Heart left ventricle (tissue), 16 donors: ENCODE data around the gene S1PR2. TPM values are rescaled to one million over a fixed set of nuclear protein-coding genes. Genes with fewer than 3 reads are reported as not detected.
"Not testable (repeated sequence)": the region's sequence is repeated elsewhere in the genome, so short reads cannot be mapped to it uniquely, and the experiment has no call there.

Experiments
- ATAC-seq, 4 donors: fragments of 200-7000 bp; cut with Tn5 transposase; one replicate each; pipeline ENCODE4 v1.9.1; 2020 to 2022; ENCODE audit warnings: moderate library complexity in 4 of 4, mild to moderate bottlenecking in 3 of 4, moderate number of reproducible peaks in 1 of 4
- DNase-seq, 5 donors: peaks; one replicate each; pipeline ENCODE4 v3.0.0-alpha.2; 2020
- H3K27ac ChIP-seq, 12 donors: fragments of 200-600 bp; sonication (generic) in 4 of 12; one replicate each; pipeline versions ENCODE4 v1.5.0 to v1.8.0; 2016 to 2022; ENCODE audit warnings: mild to moderate bottlenecking in 2 of 12
- H3K27me3 ChIP-seq, 9 donors: fragments of 200-600 bp; sonication (generic) in 2 of 9; one replicate each; pipeline versions ENCODE4 v1.5.1 to v1.8.0; 2016 to 2022; ENCODE audit warnings: mild to moderate bottlenecking in 3 of 9
- H3K36me3 ChIP-seq, 9 donors: fragments of 200-600 bp; sonication (generic) in 2 of 9; one replicate each; pipeline versions ENCODE4 v1.5.0 to v1.8.0; 2018 to 2022; ENCODE audit warnings: mild to moderate bottlenecking in 2 of 9
- H3K4me1 ChIP-seq, 12 donors: fragments of 200-600 bp; sonication (generic) in 4 of 12; one replicate each; pipeline versions ENCODE4 v1.5.0 to v1.8.0; 2016 to 2022; ENCODE audit warnings: mild to moderate bottlenecking in 3 of 12
- H3K4me3 ChIP-seq, 12 donors: fragments of 200-600 bp; sonication (generic) in 4 of 12; one replicate each; pipeline versions ENCODE4 v1.5.0 to v1.8.0; 2017 to 2022; ENCODE audit warnings: mild to moderate bottlenecking in 9 of 12, moderate library complexity in 4 of 12
- H3K9me3 ChIP-seq, 12 donors: fragments of 200-600 bp; sonication (generic) in 4 of 12; one replicate each; pipeline versions ENCODE4 v1.5.0 to v1.8.0; 2016 to 2022; ENCODE audit warnings: mild to moderate bottlenecking in 1 of 12
- CTCF ChIP-seq, 12 donors: fragments of 200-600 bp; sonication (generic) in 4 of 12; IDR thresholded peaks; one replicate each; pipeline versions ENCODE4 v1.5.0 to v1.8.0; 2018 to 2022; ENCODE audit warnings: antibody characterized with exemption in 12 of 12, mild to moderate bottlenecking in 5 of 12
- POLR2A ChIP-seq, 2 donors: fragments of 450-650 bp; IDR thresholded peaks; one replicate each; pipeline ENCODE4 v1.6.1; 2017; ENCODE audit warnings: antibody characterized with exemption in 2 of 2, mild to moderate bottlenecking in 2 of 2, moderate library complexity in 2 of 2
- WGBS, 4 donors: extraction: QIAGEN DNeasy Blood & Tissue Kit in 2 of 4; methylation state at CpG; one replicate each; pipeline versions ENCODE4 v1.1.5 to v1.1.7; 2013 to 2018; 5-methylcytosine and 5-hydroxymethylcytosine counted together
- intact Hi-C, 10 donors: fragments of 100-400 bp; cut with DNase I; formaldehyde crosslinking; loops; one replicate each; pipeline versions ENCODE4 v1.11.1 to v1.14.2; 2022
- polyA plus RNA-seq, 2 donors: library from polyadenylated mRNA; stranded (reverse); fragments of 200-250 nt; gene quantifications; one replicate each; pipeline ENCODE4 v1.2.3, GENCODE V29; 2013
- total RNA-seq, 9 donors: library from RNA; depleted of rRNA in 2 of 9; stranded (reverse); fragments of >200 nt in 2 of 9; fragmentation: NEBNext Ultra II Directional in 3 of 9; extraction: Animal tissue kit (Norgen Biotek cat#: 25700) in 3 of 9; gene quantifications; one replicate each; pipeline versions ENCODE4 v1.1.0 to v1.2.4, GENCODE V29; 2016 to 2023
- donor health status: ischemic (EF 13 %, LVEDD 7.1; RV severe dilation, severe dysfunction).
- donor health status: healthy with polysubstance abuse.
- donor health status: DM: no; HTN: yes; CAD: no.
- donor health status: DM: no; HTN: no; CAD: no.
- donor health status: ischemic (EF 25% LVEDD 6.9; RV normal size, moderate dysfunction).
- donor health status: ischemic (EF 25% LVEDD 5.7; RV mildly dilated, moderate dysfunction).
- donor health status: healthy.
- donor health status: DM: yes; HTN: yes; CAD: no.
- donor health status: ischemic (EF 35%, LVEDD 5.7; RV mildly dilated, moderate dysfunction).
- donor health status: nonischemic (EF 11% LVEDD 7.7; RV severe dilation, severe dysfunction).
- donor health status: DM: yes; HTN: yes; CAD: no.
- donor health status: PGD.
- donor health status: ischemic (EF 29% LVEDD 5.4; RV normal size, mild dysfunction).
- donor health status: nonischemic (EF 23%, LVEDD 6.1; RV moderate dilation, normal function).

The S1PR2 gene
- total and polyA plus RNA-seq, 11 donors: 1.0 to 14.2 (median 4.3) TPM

DNA sequence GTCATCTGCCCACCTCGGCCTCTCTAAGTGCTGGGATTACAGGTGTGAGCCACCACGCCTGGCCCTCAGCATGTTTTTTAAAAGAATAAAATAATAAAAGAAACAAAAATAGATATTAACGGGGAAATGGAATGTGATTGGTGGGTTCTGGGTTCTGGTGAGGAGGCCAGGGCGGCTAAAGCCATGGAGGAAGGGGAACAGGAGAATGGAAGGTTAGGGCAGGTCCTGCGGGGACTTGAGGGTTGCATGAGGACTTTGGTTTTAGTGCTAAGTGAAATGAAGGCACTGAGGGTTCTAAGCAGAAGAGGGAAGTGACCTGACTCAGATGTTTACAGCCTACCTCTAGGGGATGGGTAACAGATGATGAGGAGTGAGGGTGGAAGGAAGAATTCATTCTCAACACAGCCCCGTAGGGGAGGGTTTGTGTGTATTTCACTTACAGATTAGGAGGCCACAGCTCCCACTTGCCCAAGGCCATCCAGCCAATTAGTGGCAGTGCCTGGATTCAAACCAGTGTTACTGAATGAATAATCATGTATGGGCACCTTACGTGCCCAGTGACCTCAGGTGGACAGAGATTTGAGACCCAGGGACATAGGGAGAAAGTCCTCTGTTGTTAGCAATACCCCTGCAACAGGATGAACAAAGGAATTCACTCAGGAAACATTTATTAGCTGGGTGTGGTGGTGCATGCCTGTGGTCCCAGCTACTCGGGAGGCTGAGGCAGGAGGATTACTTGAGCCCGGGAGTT, 14.2 kb upstream of the S1PR2 start:
- H3K27ac ChIP-seq: no peak overlapping the region
- intact Hi-C loops: loop anchor here in 4 of 10 donors (5.0 to 10.0 kb wide), 3 partner anchors 51 to 313 kb away; partner anchors contain the start of genes EIF3G (in 2 of the 4), P2RY11 (in 2 of the 4) and DNMT1 (in 1 of the 4)
- no peak for ATAC-seq
- H3K36me3 ChIP-seq: no peaks in the 10 kb centered on the region
- H3K4me1 ChIP-seq: peaks cover 0 to 7% (median 0%) of the 10 kb centered on the region in 12 donors
- TF ChIP-seq POLR2A (IDR thresholded peaks at IDR 0.05): no peak
- TF ChIP-seq CTCF (IDR thresholded peaks at IDR 0.05): no peak
- no peaks in the 10 kb centered on the region for H3K27me3 ChIP-seq
- H3K9me3 ChIP-seq: no peaks in the 10 kb centered on the region
- WGBS, 4 donors: 83 to 89% (median 87%) methylated on average over 9 of the region's 9 CpGs
- H3K4me3 ChIP-seq: no peak overlapping the region
- DNase-seq: no peak

DNA sequence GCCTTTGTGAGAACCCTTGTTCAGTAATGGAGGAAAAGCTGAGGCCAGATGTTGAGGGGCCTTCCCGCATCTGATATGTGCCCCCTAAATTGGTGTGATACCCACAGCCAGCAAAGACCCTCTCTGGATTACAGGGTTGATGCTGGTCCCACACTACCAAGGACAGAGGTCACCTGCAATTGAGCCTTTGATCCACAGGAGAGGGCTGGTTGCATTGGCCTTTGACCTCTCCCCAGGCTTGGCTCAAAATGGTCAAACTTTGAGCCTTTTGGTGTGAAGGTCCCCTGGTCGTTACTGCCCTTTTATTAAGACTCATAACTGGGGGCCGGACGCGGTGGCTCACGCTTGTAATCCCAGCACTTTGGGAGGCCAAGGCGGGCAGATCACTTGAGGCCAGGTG, 12.5 kb upstream of the S1PR2 start:
- intact Hi-C loops: loop anchor here in 2 of 10 donors (10.0 kb wide), 2 partner anchors 49 to 129 kb away; partner anchors contain the start of genes EIF3G (in 2 of the 2), P2RY11 (in 2 of the 2) and DNMT1 (in 1 of the 2)
- WGBS, 4 donors: 92 to 97% (median 96%) methylated on average over 2 to 7 of the region's 7 CpGs
- TF ChIP-seq CTCF (IDR thresholded peaks at IDR 0.05) (no peak), POLR2A (IDR thresholded peaks at IDR 0.05) (no peak)
- DNase-seq (no peak), ATAC-seq (no peak)
- no peak overlapping the region for H3K4me3 ChIP-seq
- H3K27me3 ChIP-seq: no peaks in the 10 kb centered on the region
- H3K27ac ChIP-seq: no peak overlapping the region
- H3K9me3 ChIP-seq: no peaks in the 10 kb centered on the region
- no peaks in the 10 kb centered on the region for H3K36me3 ChIP-seq
- peaks cover 0 to 2% (median 0%) of the 10 kb centered on the region in 12 donors for H3K4me1 ChIP-seq

GRCh38 chr19:10241826-10242449, 10.8 kb upstream of the S1PR2 start:
- intact Hi-C loops: loop anchor here in 2 of 10 donors (10.0 kb wide), 2 partner anchors 47 to 127 kb away; partner anchors contain the start of genes EIF3G (in 2 of the 2), P2RY11 (in 2 of the 2) and DNMT1 (in 1 of the 2)
- H3K4me3 ChIP-seq, ATAC-seq, H3K9me3 ChIP-seq, H3K27me3 ChIP-seq, DNase-seq, H3K36me3 ChIP-seq, H3K27ac ChIP-seq: not testable (repeated sequence)
- 93 to 97% (median 96%) methylated on average over 11 of the region's 11 CpGs for WGBS, 4 donors
- peaks cover 0 to 16% (median 5%) of the 10 kb centered on the region in 12 donors for H3K4me1 ChIP-seq

GRCh38 chr19:10238172-10238783, 7.1 kb upstream of the S1PR2 start:
- no peak overlapping the region for H3K4me3 ChIP-seq
- ATAC-seq: peak; percentile 17 to 81 (median 56)
- intact Hi-C loops: loop anchor here in 2 of 10 donors (5.0 kb wide), 1 partner anchor 46 kb away; the partner anchor contains the start of gene DNMT1 (in 2 of the 2)
- H3K27ac ChIP-seq: peak overlapping the region in 6 of 12 donors; percentile 2 to 75 (median 54)
- no peaks in the 10 kb centered on the region for H3K9me3 ChIP-seq
- no peaks in the 10 kb centered on the region for H3K27me3 ChIP-seq
- 59 to 64% (median 62%) methylated on average over 11 to 12 of the region's 12 CpGs for WGBS, 4 donors
- H3K4me1 ChIP-seq: peaks cover 0 to 37% (median 15%) of the 10 kb centered on the region in 12 donors
- TF ChIP-seq POLR2A (IDR thresholded peaks at IDR 0.05): no peak
- no peak for TF ChIP-seq CTCF (IDR thresholded peaks at IDR 0.05)
- no peaks in the 10 kb centered on the region for H3K36me3 ChIP-seq
- DNase-seq: peak; percentile 59 to 87 (median 81)
